GM13976 (cell line): ENCODE measurements around the gene CYB561D2.

Source experiments
- DNase-seq: peaks from one replicate; pipeline ENCODE4 v3.0.0; 2012; ENCODE audit warnings: low spot score
- CTCF ChIP-seq: IDR thresholded peaks from 2 replicates; pipeline ENCODE4 v1.5.1; 2012; ENCODE audit warnings: borderline replicate concordance, mild to moderate bottlenecking; ENCODE audit not compliant: insufficient read depth; ENCODE audit errors: extremely low read depth, missing control alignments, control extremely low read depth
- in situ Hi-C: fragments of 300-500 bp; cut with MboI; formaldehyde crosslinking; loops from one replicate; pipeline ENCODE4 v1.12.0; 2022; ENCODE audit warnings: low sequenced_read_pairs, mixed read lengths, inconsistent platforms; ENCODE audit not compliant: unreplicated experiment

Gene CYB561D2

GRCh38 chr3:50373146-50374051, 22.7 kb downstream of the CYB561D2 start:
- TF ChIP-seq CTCF = no peak
- DNase-seq = no peak
- in situ Hi-C loops = no loop called here

GRCh38 chr3:50374363-50375257, 23.9 kb downstream of the CYB561D2 start:
- TF ChIP-seq CTCF = no peak
- in situ Hi-C loops = no loop called here

GRCh38 chr3:50375258-50375931, 24.7 kb downstream of the CYB561D2 start:
- in situ Hi-C loops = no loop called here
- DNase-seq = no peak
- TF ChIP-seq CTCF = no peak

More at GRCh38 chr3:50374363-50375257, 23.9 kb downstream of the CYB561D2 start:
- no peak for DNase-seq

- TF ChIP-seq CTCF = no peak
- in situ Hi-C loops = no loop called here
- no peak for DNase-seq
These were observed 27.4 kb downstream of the CYB561D2 start for GRCh38 chr3:50378024-50378423.

- no peak for TF ChIP-seq CTCF
- in situ Hi-C loops = no loop called here
- no peak for DNase-seq
These were observed 28.1 kb downstream of the CYB561D2 start for GRCh38 chr3:50378757-50379156.

GRCh38 chr3:50380405-50381085, 29.9 kb downstream of the CYB561D2 start:
- DNase-seq = no peak
- in situ Hi-C loops = no loop called here
- TF ChIP-seq CTCF = no peak
